Fibroblast of skin of back (primary cell): ENCODE data around the gene ZNF185.
"Not testable (repeated sequence)": the region's sequence is repeated elsewhere in the genome, so short reads cannot be mapped to it uniquely, and the experiment has no call there.

Experiments
- DNase-seq: peaks from one replicate; pipeline ENCODE4 v3.0.0-alpha.2; 2013

ZNF185 gene

GRCh38 chrX:152895724-152896420 lies 2.0 kb upstream of the ZNF185 start:
- peak; percentile 31 for DNase-seq

GRCh38 chrX:152896450-152896849 lies 1.4 kb upstream of the ZNF185 start:
- peak; percentile 70 for DNase-seq

- DNase-seq = no peak
Measured at GRCh38 chrX:152898442-152898841, 575 bp downstream of the ZNF185 start.

- no peak for DNase-seq
Measured at GRCh38 chrX:152899111-152899873, 1.4 kb downstream of the ZNF185 start.

- no peak for DNase-seq
Measured at GRCh38 chrX:152899874-152900719, 2.2 kb downstream of the ZNF185 start.

- no peak for DNase-seq
Measured at GRCh38 chrX:152900937-152901445, 3.1 kb downstream of the ZNF185 start.

GRCh38 chrX:152901816-152902501 lies 4.1 kb downstream of the ZNF185 start:
- DNase-seq = no peak

GRCh38 chrX:152902502-152902820 lies 4.6 kb downstream of the ZNF185 start:
- DNase-seq = no peak

- DNase-seq = no peak
Measured at GRCh38 chrX:152903589-152903988, 5.7 kb downstream of the ZNF185 start.

- peak; percentile 57 for DNase-seq
Measured at GRCh38 chrX:152904151-152905080, 6.5 kb downstream of the ZNF185 start.

- no peak for DNase-seq
Measured at GRCh38 chrX:152905081-152905420, 7.2 kb downstream of the ZNF185 start.

- no peak for DNase-seq
Measured at GRCh38 chrX:152907084-152907651, 9.3 kb downstream of the ZNF185 start.

- no peak for DNase-seq
Measured at GRCh38 chrX:152908486-152908885, 10.6 kb downstream of the ZNF185 start.

- not testable (repeated sequence) for DNase-seq
Measured at GRCh38 chrX:152910018-152910417, 12.2 kb downstream of the ZNF185 start.

- no peak for DNase-seq
Measured at GRCh38 chrX:152912106-152912505, 14.2 kb downstream of the ZNF185 start.

GRCh38 chrX:152912641-152913040 lies 14.8 kb downstream of the ZNF185 start:
- DNase-seq = no peak

- DNase-seq = no peak
Measured at GRCh38 chrX:152913346-152913745, 15.5 kb downstream of the ZNF185 start.

- no peak for DNase-seq
Measured at GRCh38 chrX:152913910-152914309, 16.0 kb downstream of the ZNF185 start.

GRCh38 chrX:152915541-152916241 lies 17.8 kb downstream of the ZNF185 start:
- peak; percentile 59 for DNase-seq
